Neural cell (in vitro differentiated cells): ENCODE data around the gene ARL6IP4.

ENCODE experiments used
- CTCF ChIP-seq: fragments of 450-650 bp; IDR thresholded peaks from 2 replicates; pipeline ENCODE4 v1.5.1; 2014; ENCODE audit warnings: antibody characterized with exemption, mild to moderate bottlenecking, moderate library complexity; ENCODE audit not compliant: poor library complexity, severe bottlenecking
- EP300 ChIP-seq: fragments of 450-650 bp; conservative IDR thresholded peaks from 2 replicates; pipeline ENCODE4 v1.6.1; 2014; ENCODE audit warnings: antibody characterized with exemption, mild to moderate bottlenecking, moderate library complexity; ENCODE audit not compliant: poor library complexity, severe bottlenecking
- EZH2 ChIP-seq: fragments of 200-600, 300-800 bp; shearing (Covaris generic), sonication (generic); IDR thresholded peaks from 2 replicates; pipeline ENCODE4 v1.6.1; 2014; ENCODE audit warnings: antibody characterized with exemption, low read length, borderline replicate concordance, mild to moderate bottlenecking; ENCODE audit not compliant: insufficient read depth, poor library complexity, severe bottlenecking
- RAD21 ChIP-seq: fragments of 450-650 bp; conservative IDR thresholded peaks from 2 replicates; pipeline ENCODE4 v1.6.1; 2014; ENCODE audit warnings: antibody characterized with exemption, mild to moderate bottlenecking, moderate library complexity
- REST ChIP-seq: IDR thresholded peaks from 2 replicates; pipeline ENCODE4 v1.6.1; 2012; ENCODE audit warnings: borderline replicate concordance
- SMC3 ChIP-seq: fragments of 450-650 bp; conservative IDR thresholded peaks from 2 replicates; pipeline ENCODE4 v1.6.1; 2014; ENCODE audit warnings: antibody characterized with exemption, mild to moderate bottlenecking, moderate library complexity; ENCODE audit not compliant: poor library complexity
- TAF1 ChIP-seq: IDR thresholded peaks from 2 replicates; pipeline ENCODE4 v1.6.1; 2012; ENCODE audit warnings: low read depth

GRCh38 chr12:122943196-122943595 is 37.3 kb upstream of the ARL6IP4 start:
- no peak for TF ChIP-seq CTCF
- no peak for TF ChIP-seq EP300
- no peak for TF ChIP-seq SMC3
- no peak for TF ChIP-seq EZH2
- TF ChIP-seq RAD21: no peak
- no peak for TF ChIP-seq TAF1
- no peak for TF ChIP-seq REST
